ENCODE data around the gene CFAP43.

- TF ChIP-seq CTCF (conservative IDR thresholded peaks at IDR 0.05 in 1 of 2, IDR thresholded peaks at IDR 0.05 in 1 of 2; ENCODE audit: low read depth in 1 of 2, low read length in 2 of 2) (no peak), EZH2 (IDR thresholded peaks at IDR 0.05; ENCODE audit: low read length, missing control alignments) (no peak)
Observed at GRCh38 chr10:104197364-104197763, 34.8 kb downstream of the CFAP43 start.

Measured in fibroblast of lung (primary cell).